GM19397 (cell line): ENCODE measurements around the gene SLC25A27.

Experiments used
- ATAC-seq: cut with Tn5 transposase; IDR thresholded peaks from one replicate; pipeline ENCODE4 v1.9.1; 2021; ENCODE audit warnings: mild to moderate bottlenecking, moderate library complexity; ENCODE audit not compliant: unreplicated experiment

Gene SLC25A27

GRCh38 chr6:46648869-46649492 is 3.8 kb upstream of the SLC25A27 start:
- ATAC-seq: no peak

- no peak for ATAC-seq
These were observed 1.8 kb upstream of the SLC25A27 start for GRCh38 chr6:46651006-46651405.

GRCh38 chr6:46651816-46652215 is 959 bp upstream of the SLC25A27 start:
- no peak for ATAC-seq

GRCh38 chr6:46652232-46652602 is 558 bp upstream of the SLC25A27 start:
- no peak for ATAC-seq

- ATAC-seq: no peak
These were observed 842 bp downstream of the SLC25A27 start for GRCh38 chr6:46653439-46654195.

- ATAC-seq: no peak
These were observed 3.0 kb downstream of the SLC25A27 start for GRCh38 chr6:46655803-46656202.

- ATAC-seq: no peak
These were observed 4.9 kb downstream of the SLC25A27 start for GRCh38 chr6:46657642-46658041.

GRCh38 chr6:46661483-46661882 is 8.7 kb downstream of the SLC25A27 start:
- ATAC-seq: no peak

GRCh38 chr6:46667377-46667776 is 14.6 kb downstream of the SLC25A27 start:
- no peak for ATAC-seq

- ATAC-seq: no peak
These were observed 21.6 kb downstream of the SLC25A27 start for GRCh38 chr6:46674410-46674809.

- ATAC-seq: no peak
These were observed 24.0 kb downstream of the SLC25A27 start for GRCh38 chr6:46676604-46677313.

GRCh38 chr6:46677314-46677654 is 24.5 kb downstream of the SLC25A27 start:
- no peak for ATAC-seq

- no peak for ATAC-seq
These were observed 32.0 kb downstream of the SLC25A27 start for GRCh38 chr6:46684771-46685170.

GRCh38 chr6:46687619-46688097 is 34.9 kb downstream of the SLC25A27 start, which contains the start of gene TDRD6:
TDRD6 (plus strand) TSS chr6:46687885; CDS start chr6:46688129, 244 bp downstream.
- ATAC-seq: no peak

- ATAC-seq: no peak
These were observed 35.6 kb downstream of the SLC25A27 start for GRCh38 chr6:46688117-46688965.

GRCh38 chr6:46688966-46689335 is 36.2 kb downstream of the SLC25A27 start:
- no peak for ATAC-seq

- ATAC-seq: no peak
These were observed 36.9 kb downstream of the SLC25A27 start for GRCh38 chr6:46689657-46690056.

GRCh38 chr6:46690141-46690755 is 37.5 kb downstream of the SLC25A27 start:
- ATAC-seq: no peak

GRCh38 chr6:46690911-46691451 is 38.2 kb downstream of the SLC25A27 start:
- no peak for ATAC-seq

GRCh38 chr6:46699970-46700369 is 47.2 kb downstream of the SLC25A27 start:
- no peak for ATAC-seq
